OCI-LY7 (cell line): ENCODE results near the gene GRK4. TPM values are rescaled to one million over a fixed set of nuclear protein-coding genes. Genes with fewer than 3 reads are reported as not detected.

Experiments used
- BruUV-seq: library from RNA; stranded (reverse); fragments of 400-500 nt; replicated peaks from 2 replicates; lab custom pipeline; 2021; lab: Mats Ljungman, UMichigan
- CTCF ChIA-PET: fragments of 300-600 bp; sonication (Branson Sonifier 250); formaldehyde crosslinking; loops from one replicate; lab custom pipeline; 2022; ENCODE audit warnings: antibody characterized with exemption; ENCODE audit not compliant: unreplicated experiment; lab: Charles Lee
- POLR2A ChIA-PET: fragments of 300-600 bp; sonication (Branson Sonifier 250); formaldehyde crosslinking; loops from one replicate; lab custom pipeline; 2022; ENCODE audit warnings: antibody characterized with exemption; lab: Charles Lee
- DNase-seq: peaks from one replicate; pipeline ENCODE4 v3.0.0-alpha.2; 2015; ENCODE audit warnings: low spot score
- H2AFZ ChIP-seq: fragments of 200-600 bp; sonication (generic), shearing (Covaris generic); 2 replicates; pipeline ENCODE4 v1.6.1; 2014; ENCODE audit warnings: mild to moderate bottlenecking, antibody characterized with exemption, low read length, moderate library complexity
- H3K27ac ChIP-seq: fragments of 200-600 bp; sonication (generic); 2 replicates; pipeline ENCODE4 v1.5.1; 2014; ENCODE audit warnings: mixed run types, low read depth, mild to moderate bottlenecking, moderate library complexity, low read length, inconsistent platforms; ENCODE audit not compliant: poor library complexity, severe bottlenecking
- H3K36me3 ChIP-seq: fragments of 200-600 bp; sonication (generic); 2 replicates; pipeline ENCODE4 v1.6.1; 2014; ENCODE audit warnings: mild to moderate bottlenecking, antibody characterized with exemption, low read length, moderate library complexity, mixed read lengths; ENCODE audit not compliant: insufficient read depth
- H3K4me1 ChIP-seq: fragments of 200-600 bp; sonication (generic); 2 replicates; pipeline ENCODE4 v1.5.1; 2014; ENCODE audit warnings: mild to moderate bottlenecking, low read length; ENCODE audit not compliant: insufficient read depth, poor library complexity, severe bottlenecking
- H3K4me2 ChIP-seq: fragments of 200-600 bp; sonication (generic); 2 replicates; pipeline ENCODE4 v1.6.1; 2014; ENCODE audit warnings: mild to moderate bottlenecking, low read length
- H3K4me3 ChIP-seq: fragments of 200-600 bp; sonication (generic); 2 replicates; pipeline ENCODE4 v1.5.1; 2014; ENCODE audit warnings: mild to moderate bottlenecking, low read depth, low read length; ENCODE audit not compliant: poor library complexity, severe bottlenecking
- H3K79me2 ChIP-seq: fragments of 200-600 bp; sonication (generic); 2 replicates; pipeline ENCODE4 v1.6.1; 2016; ENCODE audit warnings: low read depth, mild to moderate bottlenecking, low read length, moderate library complexity, mixed read lengths; ENCODE audit not compliant: insufficient read depth
- H3K9me2 ChIP-seq: fragments of 200-600 bp; sonication (generic); 2 replicates; pipeline ENCODE4 v1.6.1; 2016; ENCODE audit warnings: mild to moderate bottlenecking, low read length, mixed read lengths; ENCODE audit not compliant: insufficient read depth
- H3K9me3 ChIP-seq: fragments of 200-600 bp; sonication (generic); 2 replicates; pipeline ENCODE4 v1.6.1; 2014; ENCODE audit warnings: mild to moderate bottlenecking, mixed run types, low read length, mixed read lengths
- H4K20me1 ChIP-seq: fragments of 200-600 bp; sonication (generic); 2 replicates; pipeline ENCODE4 v1.6.1; 2014; ENCODE audit warnings: mild to moderate bottlenecking, antibody characterized with exemption, low read length, moderate library complexity, mixed read lengths; ENCODE audit not compliant: insufficient read depth
- EZH2phosphoT487 ChIP-seq: fragments of 200-600 bp; sonication (generic); IDR thresholded peaks from 2 replicates; pipeline ENCODE4 v1.6.1; 2018; ENCODE audit warnings: low read depth, borderline replicate concordance, mild to moderate bottlenecking, mixed run types, antibody characterized with exemption, low read length, moderate library complexity, mixed read lengths
- intact Hi-C: fragments of 100-400 bp; cut with micrococcal nuclease; formaldehyde crosslinking; loops from one replicate; pipeline ENCODE4 v1.10.0; 2022; ENCODE audit not compliant: unreplicated experiment
- total RNA-seq, 2 experiments: library from RNA; depleted of rRNA in 1 of 2; stranded (reverse); fragments of >200 nt in 1 of 2; shearing (Covaris generic) in 1 of 2; gene quantifications; 2 replicates each; pipeline ENCODE4 v1.2.3, GENCODE V29; 2014 to 2022
- TF ChIP-seq, protein P1 (sequence below): fragments of 200-600 bp; sonication (generic); conservative IDR thresholded peaks from 2 replicates; pipeline ENCODE4 v1.5.1; 2014; ENCODE audit warnings: mild to moderate bottlenecking, antibody characterized with exemption, low read length, moderate library complexity, mixed read lengths

GRK4 gene
- total RNA-seq, 2 experiments from 2014 or later = 6.5 to 9.1 TPM

DNA sequence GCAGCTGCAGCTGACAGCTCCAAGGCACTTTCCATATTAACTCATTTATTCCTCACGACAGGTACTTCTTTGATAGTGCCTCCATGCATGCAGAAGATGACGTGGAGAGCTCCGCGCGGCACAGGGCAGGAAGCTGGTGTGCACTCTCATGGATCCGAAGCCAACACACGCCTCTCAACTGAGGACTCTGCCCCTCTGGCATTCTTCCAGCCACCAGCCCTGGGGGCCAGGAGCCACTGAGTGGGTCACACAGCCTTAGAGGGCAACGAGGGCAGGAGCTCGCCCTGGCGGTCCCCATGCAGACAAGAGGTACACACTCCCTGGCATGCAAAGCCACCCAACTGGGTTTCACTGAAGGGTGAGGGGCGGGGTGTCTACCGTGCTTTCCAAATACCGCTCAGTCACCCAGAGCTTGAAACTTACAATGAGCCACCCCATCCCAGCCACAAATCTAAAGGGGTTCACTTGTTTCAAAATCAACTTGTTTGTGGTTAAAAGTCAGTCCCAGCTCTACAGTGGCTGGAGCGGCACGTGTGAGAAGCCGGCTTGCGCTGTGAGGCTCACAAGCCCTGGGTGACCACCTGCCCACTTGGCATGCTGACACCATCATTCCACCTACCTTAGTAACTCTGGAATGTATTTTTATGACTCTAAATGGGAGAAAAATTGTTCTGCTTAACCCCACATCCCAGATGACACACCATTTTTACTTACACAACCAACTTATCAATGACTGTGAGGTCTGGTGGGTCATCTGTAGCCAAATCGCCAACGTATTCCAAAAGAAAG is 16.4 kb upstream of the GRK4 start:
- Histone ChIP-seq H3K9me3 (no peaks in the 10 kb centered on the region), H3K79me2 (no peaks in the 10 kb centered on the region), H3K4me1 (no peaks in the 10 kb centered on the region), H3K4me3 (no peak overlapping the region), H3K9me2 (no peaks in the 10 kb centered on the region), H3K27ac (no peak overlapping the region), H2AFZ (no peak overlapping the region), H3K4me2 (no peak overlapping the region), H3K36me3 (peaks cover 93% of the 10 kb centered on the region), H4K20me1 (no peaks in the 10 kb centered on the region)
- CTCF ChIA-PET = interaction anchor here (0.6 kb wide), 1 partner anchor 126 kb away, joined by 5 read pairs; no protein-coding TSS in a partner anchor
- no TSS peak for BruUV-seq
- intact Hi-C loops = no loop called here
- POLR2A ChIA-PET = no interaction called here
- DNase-seq = no peak
- TF ChIP-seq, protein P1, sequence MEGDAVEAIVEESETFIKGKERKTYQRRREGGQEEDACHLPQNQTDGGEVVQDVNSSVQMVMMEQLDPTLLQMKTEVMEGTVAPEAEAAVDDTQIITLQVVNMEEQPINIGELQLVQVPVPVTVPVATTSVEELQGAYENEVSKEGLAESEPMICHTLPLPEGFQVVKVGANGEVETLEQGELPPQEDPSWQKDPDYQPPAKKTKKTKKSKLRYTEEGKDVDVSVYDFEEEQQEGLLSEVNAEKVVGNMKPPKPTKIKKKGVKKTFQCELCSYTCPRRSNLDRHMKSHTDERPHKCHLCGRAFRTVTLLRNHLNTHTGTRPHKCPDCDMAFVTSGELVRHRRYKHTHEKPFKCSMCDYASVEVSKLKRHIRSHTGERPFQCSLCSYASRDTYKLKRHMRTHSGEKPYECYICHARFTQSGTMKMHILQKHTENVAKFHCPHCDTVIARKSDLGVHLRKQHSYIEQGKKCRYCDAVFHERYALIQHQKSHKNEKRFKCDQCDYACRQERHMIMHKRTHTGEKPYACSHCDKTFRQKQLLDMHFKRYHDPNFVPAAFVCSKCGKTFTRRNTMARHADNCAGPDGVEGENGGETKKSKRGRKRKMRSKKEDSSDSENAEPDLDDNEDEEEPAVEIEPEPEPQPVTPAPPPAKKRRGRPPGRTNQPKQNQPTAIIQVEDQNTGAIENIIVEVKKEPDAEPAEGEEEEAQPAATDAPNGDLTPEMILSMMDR = no peak
- TF ChIP-seq EZH2phosphoT487 = no peak

DNA sequence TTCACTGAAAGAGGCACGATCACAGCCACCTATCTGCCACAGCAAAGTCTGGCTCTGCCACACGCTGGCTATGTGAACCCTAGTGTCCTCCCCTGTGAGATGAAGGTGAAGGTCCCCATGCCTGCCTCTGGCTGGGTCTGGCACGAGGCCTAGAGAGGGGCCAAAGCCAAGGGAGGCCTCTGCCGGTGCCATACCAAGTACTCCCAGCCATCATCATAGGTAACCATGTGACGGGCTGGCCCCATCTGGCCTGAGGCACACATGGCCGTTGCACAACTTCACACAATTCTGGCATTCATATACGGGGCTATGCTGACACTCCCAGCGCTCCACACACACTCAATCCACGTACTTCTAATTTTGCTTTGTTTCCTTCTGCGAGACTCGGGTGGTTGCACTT is 15.4 kb upstream of the GRK4 start:
- Histone ChIP-seq H3K4me2 (no peak overlapping the region), H3K9me2 (no peaks in the 10 kb centered on the region), H3K4me1 (no peaks in the 10 kb centered on the region), H3K36me3 (peaks cover 93% of the 10 kb centered on the region), H3K9me3 (no peaks in the 10 kb centered on the region), H4K20me1 (no peaks in the 10 kb centered on the region), H3K27ac (no peak overlapping the region), H3K79me2 (no peaks in the 10 kb centered on the region), H2AFZ (no peak overlapping the region), H3K4me3 (no peak overlapping the region)
- DNase-seq = no peak
- no TSS peak for BruUV-seq
- intact Hi-C loops = no loop called here
- ChIA-PET CTCF (interaction anchor here (0.6 kb wide), 1 partner anchor 125 kb away, joined by 5 read pairs; no protein-coding TSS in a partner anchor), POLR2A (no interaction called here)
- no peak for TF ChIP-seq EZH2phosphoT487
- TF ChIP-seq, protein P1 = no peak
